BJ (cell line): ENCODE results near the gene TRPC4AP. TPM values are rescaled to one million over a fixed set of nuclear protein-coding genes. Genes with fewer than 3 reads are reported as not detected.

Experiments used
- CTCF ChIA-PET: fragments of 350-600 bp; formaldehyde crosslinking; extraction: SDS; loops from one replicate; lab custom pipeline; 2021; ENCODE audit warnings: antibody characterized with exemption, inconsistent platforms; lab: Yijun Ruan, JAX
- POLR2A ChIA-PET: fragments of 300-600 bp; sonication (Branson Sonifier 250); formaldehyde crosslinking; extraction: SDS; loops from one replicate; lab custom pipeline; 2021; ENCODE audit warnings: antibody characterized with exemption; lab: Charles Lee
- DNase-seq: peaks from one replicate; pipeline ENCODE4 v3.0.0-alpha.2; 2011; ENCODE audit warnings: low read depth
- H3K27me3 ChIP-seq: 2 replicates; pipeline ENCODE4 v1.6.0; 2011; ENCODE audit warnings: low read length; ENCODE audit not compliant: control insufficient read depth, insufficient read depth
- H3K36me3 ChIP-seq: 2 replicates; pipeline ENCODE4 v1.5.1; 2011; ENCODE audit warnings: low read length; ENCODE audit not compliant: control insufficient read depth, insufficient read depth
- H3K4me3 ChIP-seq: 2 replicates; pipeline ENCODE4 v1.5.1; 2011; ENCODE audit warnings: low read depth, mild to moderate bottlenecking, control low read depth, low read length
- CTCF ChIP-seq: IDR thresholded peaks from 2 replicates; pipeline ENCODE4 v1.5.1; 2011; ENCODE audit warnings: low read depth, mild to moderate bottlenecking, control low read depth, inconsistent platforms, low read length, moderate library complexity; ENCODE audit not compliant: insufficient read depth
- polyA plus RNA-seq: library from polyadenylated mRNA; depleted of rRNA; stranded (reverse); fragments of >200 nt; gene quantifications from 2 replicates; pipeline ENCODE4 v1.2.3, GENCODE V29; 2011

TRPC4AP gene
- polyA plus RNA-seq, 1 experiment: 111 TPM

DNA sequence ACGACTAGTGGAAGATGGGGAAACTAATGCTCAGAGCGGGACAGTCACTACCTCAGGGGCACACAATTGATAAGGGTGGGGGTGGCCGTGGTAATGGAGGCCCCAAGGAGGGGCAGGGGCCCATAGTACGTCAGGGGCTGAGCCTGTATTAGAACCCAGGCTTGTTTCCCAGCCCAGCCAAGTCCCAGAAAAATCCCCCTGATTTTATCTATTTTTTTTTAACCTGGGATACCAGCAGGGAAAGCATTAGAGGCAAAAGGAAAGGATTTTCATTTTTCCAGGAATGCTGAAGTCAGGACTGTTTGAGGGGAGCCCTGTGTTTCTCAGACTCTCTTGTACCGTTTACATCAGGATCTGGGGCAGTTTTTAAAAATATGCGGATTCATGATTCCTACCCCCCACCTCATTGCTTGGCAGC lies 136.6 kb downstream of the TRPC4AP start:
- Histone ChIP-seq H3K36me3 (peaks cover 3% of the 10 kb centered on the region), H3K27me3 (no peaks in the 10 kb centered on the region), H3K4me3 (peak overlapping the region; percentile 82)
- no peak for TF ChIP-seq CTCF
- DNase-seq: no peak
- ChIA-PET CTCF (interaction anchor here (0.9 to 3.5 kb wide), 9 partner anchors 10 to 87 kb away, joined by 3 to 55 read pairs (median 3); partner anchors contain the start of genes ACSS2 and GGT7), POLR2A (interaction anchor here (0.6 to 1.1 kb wide), 2 partner anchors 49 to 51 kb away, joined by 3 read pairs; no protein-coding TSS in a partner anchor)

- Histone ChIP-seq H3K4me3 (peak within 1 kb of the TSS; percentile 82), H3K36me3 (peaks cover 3% of the 10 kb centered on the region), H3K27me3 (no peaks in the 10 kb centered on the region)
- TF ChIP-seq CTCF: peak; percentile 62
- DNase-seq: peak; percentile 68
- ChIA-PET POLR2A (interaction anchor here (0.6 to 1.1 kb wide), 2 partner anchors 48 to 51 kb away, joined by 3 read pairs; no protein-coding TSS in a partner anchor), CTCF (interaction anchor here (0.9 to 3.5 kb wide), 9 partner anchors 9 to 86 kb away, joined by 3 to 55 read pairs (median 3); partner anchors contain the start of genes ACSS2 and GGT7)
Measured at GRCh38 chr20:34955231-34956040, 137.2 kb downstream of the TRPC4AP start, which contains the start of the genes GSS and MYH7B. GSS (minus strand) TSS chr20:34955806; CDS start chr20:34951852, 3,954 bp downstream. MYH7B (plus strand) TSS chr20:34955868; CDS start chr20:34978006, 22,138 bp downstream.

GRCh38 chr20:34954904-34955230 lies 137.7 kb downstream of the TRPC4AP start:
- ChIA-PET POLR2A (interaction anchor here (1.1 kb wide), 1 partner anchor 48 kb away, joined by 3 read pairs; no protein-coding TSS in a partner anchor), CTCF (interaction anchor here (1.1 to 3.5 kb wide), 4 partner anchors 17 to 86 kb away, joined by 3 to 55 read pairs (median 4); partner anchors contain the start of genes ACSS2 and GGT7)
- H3K27me3 ChIP-seq: no peaks in the 10 kb centered on the region
- peak overlapping the region; percentile 82 for H3K4me3 ChIP-seq
- peaks cover 3% of the 10 kb centered on the region for H3K36me3 ChIP-seq
- no peak for DNase-seq
- TF ChIP-seq CTCF: no peak

GRCh38 chr20:34953960-34954359 lies 138.6 kb downstream of the TRPC4AP start:
- Histone ChIP-seq H3K4me3 (no peak overlapping the region), H3K36me3 (peaks cover 3% of the 10 kb centered on the region), H3K27me3 (no peaks in the 10 kb centered on the region)
- no peak for DNase-seq
- TF ChIP-seq CTCF: no peak
- POLR2A ChIA-PET: no interaction called here
- CTCF ChIA-PET: interaction anchor here (3.0 to 3.5 kb wide), 2 partner anchors 79 to 80 kb away, joined by 26 to 55 read pairs; partner anchors contain the start of genes ACSS2 and GGT7

- ChIA-PET POLR2A (no interaction called here), CTCF (interaction anchor here (1.3 to 3.0 kb wide), 2 partner anchors 9 to 79 kb away, joined by 3 to 26 read pairs; partner anchors contain the start of gene GGT7)
- no peak for DNase-seq
- Histone ChIP-seq H3K4me3 (no peak overlapping the region), H3K36me3 (peaks cover 3% of the 10 kb centered on the region), H3K27me3 (no peaks in the 10 kb centered on the region)
- TF ChIP-seq CTCF: no peak
Measured at GRCh38 chr20:34952671-34953070, 139.9 kb downstream of the TRPC4AP start.
